GM19328 (cell line): Measurements from ENCODE around the gene B4GALT7.

Experiments
- ATAC-seq: cut with Tn5 transposase; IDR thresholded peaks from one replicate; pipeline ENCODE4 v1.9.1; 2021; ENCODE audit warnings: mild to moderate bottlenecking, moderate library complexity; ENCODE audit not compliant: unreplicated experiment

Gene B4GALT7

DNA sequence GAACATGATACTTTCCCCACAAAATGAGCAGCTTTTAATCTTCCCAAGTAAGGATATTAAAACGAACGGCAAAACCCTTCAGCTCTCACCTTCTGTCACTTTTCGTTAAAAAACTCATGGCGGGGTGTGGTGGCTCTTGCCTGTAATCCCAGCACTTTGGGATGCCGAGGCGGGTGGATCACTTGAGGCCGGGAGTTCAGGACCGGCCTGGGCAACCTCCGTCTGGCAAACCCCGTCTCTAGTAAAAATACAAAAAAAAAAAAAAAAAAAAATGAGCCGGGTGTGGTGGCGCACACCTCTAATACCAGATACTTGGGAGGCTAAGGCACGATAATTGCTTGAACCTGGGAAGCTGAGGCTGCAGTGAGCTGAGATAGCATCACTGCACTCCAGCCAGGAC, 7.0 kb upstream of the B4GALT7 start:
- no peak for ATAC-seq

DNA sequence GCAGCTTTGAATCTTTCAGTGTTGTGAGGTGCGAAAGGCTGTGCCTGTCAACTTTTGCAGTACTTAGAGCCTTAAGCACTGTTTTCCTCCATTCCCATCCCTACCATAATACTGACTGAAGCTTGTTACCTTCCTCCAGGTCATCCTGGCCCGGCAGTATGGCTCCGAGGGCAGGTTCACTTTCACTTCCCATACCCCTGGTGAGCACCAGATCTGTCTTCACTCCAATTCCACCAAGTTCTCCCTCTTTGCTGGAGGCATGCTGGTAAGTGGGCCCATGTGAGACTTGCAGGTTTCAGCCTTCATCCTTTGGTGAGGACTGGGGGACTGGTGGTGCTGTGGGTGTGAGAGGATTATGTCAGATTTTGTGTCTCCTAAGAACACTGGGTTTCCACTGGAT, 6.4 kb upstream of the B4GALT7 start:
- ATAC-seq: no peak

DNA sequence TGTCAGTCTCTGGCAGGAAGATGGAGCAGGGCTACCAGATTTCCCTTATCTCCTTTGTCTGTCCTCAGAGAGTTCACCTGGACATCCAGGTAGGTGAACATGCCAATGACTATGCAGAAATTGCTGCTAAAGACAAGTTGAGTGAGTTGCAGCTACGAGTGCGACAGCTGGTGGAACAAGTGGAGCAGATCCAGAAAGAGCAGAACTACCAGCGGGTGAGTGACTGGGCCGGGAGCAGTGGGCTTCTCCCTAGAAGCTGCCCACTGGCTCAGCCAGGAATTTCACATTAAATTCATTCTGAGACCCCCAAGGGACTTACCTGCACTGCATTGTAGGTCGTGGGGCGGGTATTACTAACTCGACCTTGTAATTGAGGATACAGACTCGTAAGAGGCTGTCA, 5.9 kb upstream of the B4GALT7 start:
- ATAC-seq: no peak

DNA sequence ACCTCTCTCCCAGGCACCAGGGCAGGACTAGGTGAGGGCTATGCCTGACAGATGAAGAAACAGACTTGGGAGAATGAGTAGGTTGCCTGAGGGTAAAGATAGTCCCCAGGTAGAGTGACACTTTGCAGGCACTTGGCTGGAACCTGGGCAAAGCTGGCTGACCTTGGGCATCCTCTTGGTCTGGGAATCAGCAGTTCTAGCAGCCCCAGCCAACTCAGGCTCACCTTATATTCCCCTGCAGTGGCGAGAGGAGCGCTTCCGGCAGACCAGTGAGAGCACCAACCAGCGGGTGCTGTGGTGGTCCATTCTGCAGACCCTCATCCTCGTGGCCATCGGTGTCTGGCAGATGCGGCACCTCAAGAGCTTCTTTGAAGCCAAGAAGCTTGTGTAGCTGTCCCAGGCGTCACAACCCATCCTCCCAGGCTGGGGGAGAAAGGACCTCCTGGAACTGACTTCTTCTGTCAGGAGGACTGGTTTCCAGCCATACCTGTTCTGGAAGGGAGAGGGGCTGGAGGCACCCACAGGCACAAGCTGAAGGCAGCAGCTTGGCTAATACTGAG, 4.8 kb upstream of the B4GALT7 start:
- no peak for ATAC-seq

DNA sequence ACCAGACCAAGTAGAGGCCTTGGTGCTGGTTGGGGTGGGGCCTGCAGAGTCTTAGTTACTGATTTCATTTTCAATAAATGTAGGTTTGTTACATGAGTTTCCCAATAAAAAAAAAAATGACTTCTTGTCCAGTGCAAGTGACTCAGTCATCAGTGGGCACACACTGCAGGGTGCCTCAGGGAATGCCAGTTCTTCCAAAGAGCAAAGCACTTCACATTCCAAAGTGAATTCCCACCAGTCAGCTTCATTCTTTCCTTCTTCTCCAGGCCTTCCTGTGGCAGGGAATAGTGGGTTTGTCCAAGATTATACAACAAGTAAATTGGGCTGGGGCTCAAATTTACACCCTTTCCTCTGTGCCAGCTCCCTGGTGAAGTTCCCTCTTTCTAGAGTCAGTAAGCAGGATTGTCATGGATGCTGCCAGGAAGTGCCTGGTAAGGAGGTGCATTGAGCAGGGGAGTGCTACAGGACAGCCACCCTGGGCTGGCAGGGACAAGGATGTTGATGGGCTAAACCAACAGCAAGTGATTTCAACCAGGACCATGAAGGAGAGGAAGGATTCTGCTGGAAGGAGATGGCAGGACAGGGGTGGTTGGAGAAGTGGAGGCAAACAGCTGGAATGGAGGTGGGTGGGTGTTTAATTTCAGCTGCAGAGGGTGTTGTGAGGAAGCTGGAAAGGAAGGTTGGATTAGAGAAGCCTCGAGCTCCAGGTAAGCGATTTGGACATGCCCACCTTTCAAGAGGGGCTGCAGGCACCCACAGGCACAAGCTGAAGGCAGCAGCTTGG, 3.7 kb upstream of the B4GALT7 start:
- ATAC-seq: no peak

DNA sequence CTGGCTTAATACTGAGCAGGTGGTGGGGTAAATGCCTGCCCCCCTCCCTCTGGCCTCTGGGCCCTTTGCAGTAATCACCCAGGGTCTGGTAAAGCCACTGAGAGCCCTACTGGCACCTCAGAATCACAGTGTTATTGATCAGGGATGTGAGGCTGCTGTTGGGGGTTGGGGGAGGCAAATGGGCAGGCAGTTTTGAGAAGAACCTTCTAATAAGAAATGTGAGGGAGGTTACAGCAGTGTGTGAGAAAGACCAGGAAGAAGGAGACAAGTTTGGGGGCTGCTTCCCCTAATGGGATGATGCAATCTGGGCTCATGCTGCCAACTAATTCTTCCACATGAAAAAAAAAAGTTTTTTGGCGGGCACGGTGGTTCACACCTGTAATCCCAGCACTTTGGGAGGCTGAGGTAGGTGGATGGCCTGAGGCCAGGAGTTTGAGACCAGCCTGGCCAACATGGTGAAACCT, 3.1 kb upstream of the B4GALT7 start:
- no peak for ATAC-seq

DNA sequence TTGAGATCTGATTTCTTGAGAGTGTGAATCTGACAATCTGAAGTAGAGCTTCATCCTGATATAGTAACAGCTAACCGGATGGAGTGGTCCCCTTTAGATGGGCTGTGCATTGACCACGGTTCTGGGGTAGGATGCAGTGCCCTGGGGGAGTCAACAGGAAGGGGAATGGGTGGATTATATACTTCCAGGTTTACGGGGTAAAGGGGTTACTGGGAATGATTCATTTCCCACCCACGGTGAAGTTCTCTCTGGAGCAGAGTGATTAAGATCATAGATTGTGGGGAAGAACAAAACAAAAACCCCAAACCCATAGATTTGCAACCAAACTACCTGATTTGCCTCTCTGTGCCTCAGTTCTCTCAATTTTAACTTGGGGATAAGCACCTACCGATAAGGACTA, 1.5 kb upstream of the B4GALT7 start:
- no peak for ATAC-seq

DNA sequence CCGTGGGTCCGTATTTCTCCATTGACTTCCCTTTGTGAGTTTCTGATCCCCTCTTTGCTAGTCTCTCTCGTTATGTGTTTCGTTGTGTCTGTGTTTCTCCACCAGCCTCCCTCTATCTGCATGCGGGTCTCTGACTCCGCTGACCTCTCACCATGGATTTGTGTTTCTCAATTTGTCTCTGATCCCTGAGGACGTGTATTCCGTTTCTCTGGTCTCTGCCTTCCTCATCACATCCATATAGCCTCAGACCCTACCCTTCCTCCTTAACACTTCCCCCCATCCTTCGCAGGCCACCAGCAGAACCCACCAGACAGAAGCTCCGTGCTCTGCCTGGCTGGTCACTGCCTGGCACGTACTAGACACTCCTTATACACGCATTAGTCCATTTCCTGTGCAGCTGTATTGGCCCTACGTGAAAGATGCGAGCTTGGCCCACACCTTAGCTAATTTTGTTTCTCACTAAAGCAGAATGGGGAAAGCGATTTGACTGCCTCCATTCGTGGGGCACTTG, 631 bp downstream of the B4GALT7 start:
- ATAC-seq: no peak

DNA sequence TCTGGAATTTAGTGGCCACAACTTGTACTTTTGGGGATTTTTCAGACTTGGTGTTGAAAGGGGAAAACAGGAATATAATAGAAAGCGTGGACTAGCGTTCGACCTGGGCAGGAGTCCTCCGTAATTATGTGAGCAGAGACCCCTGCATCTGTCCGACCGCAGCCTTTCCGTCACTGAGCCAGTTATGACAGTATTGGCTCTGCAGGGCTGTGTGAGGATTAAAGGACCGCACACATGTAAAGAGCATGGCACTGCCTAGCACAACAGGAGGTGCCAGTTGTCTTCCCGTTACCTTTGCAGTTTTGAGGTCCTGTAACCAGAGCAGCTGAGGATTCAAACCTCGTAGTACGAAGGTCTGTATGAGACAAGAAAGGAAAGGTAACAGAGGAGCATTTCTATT, 1.2 kb downstream of the B4GALT7 start:
- no peak for ATAC-seq

DNA sequence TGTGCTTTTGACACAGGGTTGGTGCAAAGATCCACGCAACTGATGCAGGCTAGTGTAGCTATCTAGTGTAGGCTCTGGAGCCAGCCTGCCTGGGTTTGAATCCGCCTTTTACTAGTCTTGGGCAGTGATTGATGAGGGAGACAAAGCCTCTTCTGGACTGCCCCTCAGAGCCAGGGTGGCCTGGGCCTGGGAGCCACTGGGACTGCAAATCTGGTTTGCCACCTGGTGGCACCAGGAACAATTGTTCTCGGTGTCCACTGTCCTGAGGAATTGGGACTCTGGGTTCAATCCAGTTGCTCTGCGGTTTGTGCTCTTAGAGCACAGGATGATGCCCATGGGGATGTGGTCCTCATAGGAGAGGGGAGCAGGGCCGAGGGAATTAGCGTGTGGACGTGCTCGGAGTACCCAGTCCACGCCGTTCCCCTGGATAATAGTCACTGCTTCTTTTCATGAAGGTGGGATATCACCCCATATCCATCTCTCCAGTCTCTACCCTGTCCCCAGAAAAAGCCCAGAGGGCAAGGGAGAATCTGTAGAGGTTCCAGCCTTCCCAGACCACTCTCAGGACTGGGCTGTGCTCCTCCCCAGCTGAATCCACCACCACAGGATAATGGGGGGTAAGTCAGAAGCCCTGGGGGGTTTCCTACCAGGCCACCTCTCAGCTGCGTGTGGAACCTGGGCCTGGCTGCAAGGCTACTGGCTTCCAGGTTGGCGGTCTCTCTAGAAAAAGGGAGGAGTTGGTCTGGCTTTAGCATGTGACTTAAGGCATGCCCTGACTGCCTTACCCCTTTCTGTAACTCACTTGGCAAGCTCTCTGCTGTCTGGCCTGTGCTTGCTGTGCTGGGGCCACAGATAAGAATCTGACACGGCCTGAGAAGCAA, 1.9 kb downstream of the B4GALT7 start:
- ATAC-seq: no peak

DNA sequence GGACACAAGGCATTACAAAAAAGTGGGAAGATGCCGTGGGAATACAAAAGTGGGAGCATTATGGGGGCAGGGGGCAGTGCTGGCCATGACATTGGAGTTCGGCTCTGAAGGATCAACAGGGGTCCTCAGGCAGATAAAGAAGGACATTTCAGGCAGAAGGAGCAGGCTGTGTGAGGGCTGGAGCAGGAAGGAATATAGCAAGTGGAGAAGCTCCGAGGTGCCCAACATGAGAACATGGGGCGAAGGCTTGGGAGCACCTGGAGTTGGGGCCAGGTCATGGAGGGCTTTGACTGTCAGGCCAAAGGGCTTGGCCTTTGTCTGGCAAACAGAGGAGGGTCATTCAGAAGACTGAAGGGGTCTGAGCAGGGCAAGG, 2.5 kb downstream of the B4GALT7 start:
- no peak for ATAC-seq

DNA sequence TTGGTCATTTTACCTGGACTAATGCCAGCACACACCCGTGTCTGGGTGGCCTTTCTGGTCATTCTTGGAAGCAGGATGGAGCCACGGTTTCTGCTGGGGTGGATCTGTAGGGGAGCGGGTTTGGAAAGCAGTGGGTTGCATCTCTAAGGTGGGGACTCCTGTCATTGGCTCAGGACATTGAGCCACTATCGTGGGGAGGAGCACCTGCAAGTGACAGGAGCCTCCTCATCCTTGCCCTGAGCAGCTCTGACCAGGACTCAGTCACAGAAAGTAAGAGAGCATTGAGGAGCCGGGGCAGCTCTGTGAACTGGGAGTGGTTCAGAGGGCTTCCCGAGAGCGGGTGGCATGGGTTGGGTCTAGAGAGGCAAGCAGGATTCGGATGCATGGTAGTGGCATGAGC, 3.7 kb downstream of the B4GALT7 start:
- no peak for ATAC-seq

DNA sequence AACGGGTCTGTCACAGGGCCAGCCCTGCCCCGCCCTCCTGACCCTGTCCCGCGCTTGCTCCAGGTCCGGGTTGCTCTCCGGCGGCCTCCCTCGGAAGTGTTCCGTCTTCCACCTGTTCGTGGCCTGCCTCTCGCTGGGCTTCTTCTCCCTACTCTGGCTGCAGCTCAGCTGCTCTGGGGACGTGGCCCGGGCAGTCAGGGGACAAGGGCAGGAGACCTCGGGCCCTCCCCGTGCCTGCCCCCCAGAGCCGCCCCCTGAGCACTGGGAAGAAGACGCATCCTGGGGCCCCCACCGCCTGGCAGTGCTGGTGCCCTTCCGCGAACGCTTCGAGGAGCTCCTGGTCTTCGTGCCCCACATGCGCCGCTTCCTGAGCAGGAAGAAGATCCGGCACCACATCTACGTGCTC, 4.2 kb downstream of the B4GALT7 start:
- no peak for ATAC-seq

DNA sequence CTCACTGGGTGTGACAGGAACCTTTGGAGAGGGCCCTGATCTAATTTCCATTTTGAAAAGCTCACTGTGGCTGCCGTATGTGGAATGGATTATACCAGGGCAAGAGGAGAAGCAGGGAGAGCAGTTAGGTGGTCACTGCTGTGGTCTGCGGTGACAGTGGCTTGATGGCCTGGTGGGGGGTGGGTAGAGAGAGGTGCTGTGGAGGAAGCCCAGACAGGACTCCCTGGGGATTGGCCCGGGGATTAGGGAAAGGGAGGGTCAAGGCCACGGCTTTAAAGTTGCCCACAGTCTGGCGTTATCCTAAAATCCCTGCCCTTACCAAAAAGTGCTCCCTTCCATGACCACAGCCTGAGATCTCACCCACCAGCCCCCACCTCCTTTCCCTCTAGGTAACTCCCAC, 4.7 kb downstream of the B4GALT7 start:
- no peak for ATAC-seq

DNA sequence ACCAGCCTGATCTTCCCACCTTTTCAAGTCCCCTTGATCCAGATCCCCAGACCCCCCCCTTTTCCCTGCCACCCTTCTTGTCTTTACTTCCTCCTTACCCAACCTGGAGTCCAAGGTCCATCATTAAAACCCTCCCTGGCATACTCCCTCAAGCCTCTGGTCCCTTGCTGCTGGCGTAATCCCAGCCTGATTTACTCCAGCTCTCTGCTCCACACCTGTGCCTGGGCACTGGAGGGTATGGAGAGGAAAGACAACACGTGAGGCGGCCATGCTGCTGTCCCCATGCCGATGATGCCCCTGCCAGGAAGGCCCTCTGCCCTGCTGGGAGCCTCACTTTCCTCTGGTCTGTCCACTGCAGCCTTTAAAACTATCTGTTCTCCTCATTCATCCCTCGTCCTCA, 5.1 kb downstream of the B4GALT7 start:
- ATAC-seq: no peak

DNA sequence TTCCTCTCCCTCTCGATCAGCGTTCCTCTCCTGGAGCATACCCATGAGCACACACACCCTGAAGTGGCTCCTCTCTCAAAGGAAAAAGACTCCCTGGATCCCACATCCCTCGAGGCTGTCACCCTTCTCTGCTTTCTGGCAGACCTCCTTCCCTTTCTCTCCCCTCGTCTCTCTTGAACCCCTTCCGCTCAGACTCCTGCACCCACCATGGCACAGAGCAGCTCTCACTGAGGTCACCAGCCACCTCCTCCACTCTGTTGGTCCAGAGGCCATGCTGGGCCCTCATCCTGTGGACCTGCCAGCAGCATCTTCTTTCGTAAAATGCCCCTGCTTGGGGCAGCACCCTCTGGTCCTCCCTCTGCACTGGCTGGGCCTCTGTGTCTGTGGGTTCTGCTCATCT, 5.7 kb downstream of the B4GALT7 start:
- no peak for ATAC-seq

DNA sequence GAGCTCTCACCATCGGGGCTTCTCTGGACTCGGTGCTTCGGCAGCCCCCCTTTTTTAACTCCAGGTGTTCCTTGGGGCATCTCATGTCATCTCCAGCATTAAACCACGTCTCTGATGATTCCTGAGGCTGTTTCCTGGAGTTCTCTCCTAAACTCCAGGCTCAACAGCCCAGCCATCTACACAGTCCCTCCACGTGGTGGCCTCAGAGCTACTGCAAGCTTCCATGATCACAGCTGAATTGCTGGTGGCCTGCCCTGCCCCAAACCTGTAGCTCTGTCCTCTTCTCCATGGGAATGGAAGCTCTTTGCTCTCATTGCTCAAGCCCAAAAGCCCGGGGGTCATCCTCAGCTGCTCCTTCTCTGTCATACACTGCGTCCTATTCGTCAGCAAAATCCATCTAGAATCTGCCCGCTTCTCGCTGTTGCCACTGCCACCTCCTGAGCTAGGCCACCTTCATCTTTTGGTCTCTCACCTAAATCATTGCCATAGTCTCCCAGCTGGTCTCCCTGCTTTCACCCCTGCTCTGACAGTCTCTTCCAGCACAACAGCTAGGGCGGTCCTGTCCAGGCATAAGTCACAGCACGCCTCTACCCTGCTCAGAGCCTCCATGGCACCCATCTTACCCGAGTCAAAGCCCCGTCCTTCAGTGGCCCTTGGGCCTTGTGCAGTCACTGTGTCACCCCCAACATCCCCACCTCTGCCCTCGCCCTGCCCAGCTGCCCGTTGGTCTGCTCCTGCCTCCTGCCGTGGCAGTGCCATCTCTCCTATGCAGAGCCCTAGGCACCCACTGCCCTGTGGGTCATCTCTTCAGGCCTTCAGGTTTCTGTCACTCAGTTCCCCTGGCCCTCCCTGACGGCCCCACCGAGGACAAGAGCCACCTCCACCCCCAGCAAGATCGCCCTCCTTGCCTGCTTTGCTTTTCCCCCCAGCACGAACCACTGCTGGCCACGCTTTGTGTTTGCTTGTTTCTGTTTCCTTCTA, 6.4 kb downstream of the B4GALT7 start:
- ATAC-seq: no peak

DNA sequence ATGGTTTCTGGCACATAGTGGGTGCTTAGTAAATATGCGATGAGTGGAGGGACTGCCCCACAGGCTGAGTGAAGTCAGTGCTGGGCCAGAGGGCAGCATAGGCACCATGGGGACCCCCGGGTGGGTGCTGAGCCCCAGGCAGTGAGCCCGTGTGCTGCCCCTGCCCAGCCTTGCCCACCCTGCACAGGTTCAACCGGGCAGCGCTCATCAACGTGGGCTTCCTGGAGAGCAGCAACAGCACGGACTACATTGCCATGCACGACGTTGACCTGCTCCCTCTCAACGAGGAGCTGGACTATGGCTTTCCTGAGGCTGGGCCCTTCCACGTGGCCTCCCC, 7.2 kb downstream of the B4GALT7 start:
- ATAC-seq: no peak

DNA sequence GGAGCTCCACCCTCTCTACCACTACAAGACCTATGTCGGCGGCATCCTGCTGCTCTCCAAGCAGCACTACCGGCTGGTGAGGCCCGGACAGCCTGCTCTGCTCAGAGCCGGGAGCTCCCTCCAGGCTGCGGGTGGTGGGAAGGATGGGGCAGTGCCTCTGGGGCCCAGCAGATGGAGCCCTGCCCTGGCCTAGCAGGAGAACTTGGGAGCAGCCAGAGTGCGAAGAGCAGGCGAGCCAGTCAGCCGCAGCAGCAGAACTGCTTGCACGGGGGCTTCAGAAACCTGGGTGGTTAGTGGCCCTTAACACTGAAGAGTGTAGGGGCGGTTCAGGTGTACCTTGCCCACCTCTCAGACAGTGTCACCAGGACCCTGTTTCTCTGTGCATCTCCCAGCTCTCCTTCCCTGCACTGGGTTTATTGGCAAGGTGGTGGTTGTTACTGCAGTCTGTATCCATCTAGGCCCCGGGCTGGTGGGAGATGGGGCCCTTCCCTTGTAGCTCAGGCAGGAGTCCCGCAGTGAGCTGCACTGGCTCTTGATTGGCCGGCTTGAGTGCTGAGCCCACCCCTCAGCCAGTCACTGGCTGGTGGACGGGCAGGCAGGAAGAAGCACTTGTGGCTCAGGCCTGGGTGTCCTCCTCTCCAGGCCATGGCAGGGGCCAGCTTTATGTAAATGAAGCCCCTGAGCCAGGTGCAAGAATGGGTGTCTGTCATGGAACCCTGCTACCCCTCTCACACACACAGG, 7.7 kb downstream of the B4GALT7 start:
- no peak for ATAC-seq
